HCEC 1CT (cell line): ENCODE results near the gene CYP46A1.

Source experiments
- DNase-seq: peaks from one replicate; pipeline ENCODE4 v3.0.0-alpha.2; 2017

The CYP46A1 gene

GRCh38 chr14:99732436-99733210 is 48.5 kb downstream of the CYP46A1 start:
- no peak for DNase-seq

GRCh38 chr14:99733211-99733539 is 49.1 kb downstream of the CYP46A1 start:
- DNase-seq: no peak

DNA sequence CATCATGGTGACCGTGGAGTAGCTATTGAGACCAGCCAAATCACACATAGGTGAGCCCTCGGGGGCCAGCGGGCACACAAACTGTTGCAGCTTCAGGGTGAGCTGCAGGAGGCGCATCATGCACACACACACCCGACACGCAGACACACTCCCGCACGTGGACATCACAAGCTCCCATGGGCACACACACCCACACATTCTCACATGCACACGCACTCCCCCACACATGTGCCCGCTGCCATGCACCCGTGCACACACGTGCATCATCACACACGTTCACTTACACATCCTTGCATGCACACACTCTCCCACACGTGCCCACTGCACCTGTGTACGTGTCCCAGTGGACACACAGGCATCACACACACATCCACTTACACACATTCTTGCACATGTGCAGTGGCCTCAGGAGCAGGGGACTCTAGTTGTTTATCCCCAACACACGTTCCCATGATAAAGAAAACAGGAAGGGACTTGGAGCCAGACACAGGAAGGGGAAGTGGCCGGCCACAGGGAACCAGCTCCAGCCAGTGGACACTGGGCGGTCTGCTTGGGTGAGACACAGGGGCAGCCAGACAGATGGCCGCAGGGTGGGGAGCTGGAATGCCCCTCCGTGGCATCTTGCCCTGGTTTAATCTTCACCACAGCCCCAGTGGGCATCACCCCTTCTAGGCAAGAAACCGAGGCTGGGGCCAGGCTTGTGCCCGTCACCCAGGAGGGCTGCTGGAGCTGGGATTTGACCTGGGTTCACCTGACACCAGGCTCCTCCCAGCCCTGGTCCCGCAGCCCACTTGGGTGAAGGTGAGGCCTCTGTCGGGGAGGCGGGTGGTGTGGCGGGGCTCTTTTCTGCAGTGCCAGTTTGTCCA is 49.7 kb downstream of the CYP46A1 start:
- no peak for DNase-seq

GRCh38 chr14:99734406-99735051 is 50.4 kb downstream of the CYP46A1 start:
- DNase-seq: no peak

- DNase-seq: no peak
Observed at GRCh38 chr14:99735189-99736135, 51.4 kb downstream of the CYP46A1 start.

DNA sequence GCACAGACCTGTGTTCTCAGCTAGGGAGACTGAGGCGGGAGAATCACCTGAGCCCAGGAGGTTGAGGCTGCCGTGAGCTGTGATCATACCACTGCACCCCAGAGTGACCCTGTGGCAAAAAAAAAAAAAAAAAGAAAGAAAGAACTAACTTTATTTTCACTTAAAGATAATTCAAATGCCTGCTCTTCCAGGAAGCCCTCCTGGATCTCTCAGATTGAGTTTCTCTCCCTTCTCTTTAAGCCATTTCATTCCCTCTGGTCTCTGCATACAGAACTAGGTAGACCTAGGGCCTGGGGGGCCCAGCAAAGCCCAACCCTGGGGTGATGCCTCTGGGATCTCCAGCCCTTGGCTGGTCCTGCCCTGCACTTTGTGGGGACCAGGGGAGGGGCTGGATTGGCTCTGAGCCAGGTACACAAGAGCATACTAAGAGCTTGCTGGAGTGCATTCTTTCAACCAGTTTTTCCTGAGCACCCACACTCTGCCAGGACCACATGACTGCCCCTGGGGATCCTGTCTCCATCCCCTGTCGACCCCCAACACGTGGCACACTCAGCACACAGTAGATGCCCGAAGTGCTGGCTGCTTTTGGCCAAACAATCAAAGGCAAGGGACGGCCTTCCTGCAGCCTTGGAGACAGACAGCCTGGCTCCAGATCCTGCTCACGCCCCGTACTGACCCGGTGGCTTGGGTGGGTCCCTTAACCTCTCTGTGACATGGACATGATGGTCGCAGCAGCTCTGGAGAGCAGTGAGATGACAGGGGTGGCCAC is 52.7 kb downstream of the CYP46A1 start:
- no peak for DNase-seq

DNA sequence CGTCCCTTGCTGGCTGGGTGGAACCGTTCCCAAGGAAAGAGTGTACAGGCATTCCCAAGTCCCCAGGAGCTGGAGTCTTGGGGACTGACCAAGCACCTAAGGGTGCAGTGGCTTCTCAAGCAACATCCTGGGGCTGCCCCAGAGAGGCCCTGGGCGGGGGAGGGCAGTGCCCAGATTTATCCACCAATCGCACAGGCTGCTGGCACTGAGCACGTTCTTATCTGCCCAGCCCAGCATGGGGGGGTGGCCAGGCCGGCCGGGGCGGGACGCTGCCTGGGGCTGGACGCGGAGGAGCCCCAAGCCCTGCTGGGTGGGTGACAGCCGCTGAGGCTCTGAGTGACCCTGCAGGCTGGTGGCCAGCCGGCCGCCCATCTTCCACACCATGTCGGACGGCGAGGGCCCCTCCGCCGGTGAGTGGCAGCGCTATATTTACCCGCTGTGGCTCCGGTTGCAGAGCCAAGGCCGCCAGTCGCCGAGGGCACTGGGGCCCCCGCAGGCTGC is 53.4 kb downstream of the CYP46A1 start:
- DNase-seq: peak; percentile 22

DNA sequence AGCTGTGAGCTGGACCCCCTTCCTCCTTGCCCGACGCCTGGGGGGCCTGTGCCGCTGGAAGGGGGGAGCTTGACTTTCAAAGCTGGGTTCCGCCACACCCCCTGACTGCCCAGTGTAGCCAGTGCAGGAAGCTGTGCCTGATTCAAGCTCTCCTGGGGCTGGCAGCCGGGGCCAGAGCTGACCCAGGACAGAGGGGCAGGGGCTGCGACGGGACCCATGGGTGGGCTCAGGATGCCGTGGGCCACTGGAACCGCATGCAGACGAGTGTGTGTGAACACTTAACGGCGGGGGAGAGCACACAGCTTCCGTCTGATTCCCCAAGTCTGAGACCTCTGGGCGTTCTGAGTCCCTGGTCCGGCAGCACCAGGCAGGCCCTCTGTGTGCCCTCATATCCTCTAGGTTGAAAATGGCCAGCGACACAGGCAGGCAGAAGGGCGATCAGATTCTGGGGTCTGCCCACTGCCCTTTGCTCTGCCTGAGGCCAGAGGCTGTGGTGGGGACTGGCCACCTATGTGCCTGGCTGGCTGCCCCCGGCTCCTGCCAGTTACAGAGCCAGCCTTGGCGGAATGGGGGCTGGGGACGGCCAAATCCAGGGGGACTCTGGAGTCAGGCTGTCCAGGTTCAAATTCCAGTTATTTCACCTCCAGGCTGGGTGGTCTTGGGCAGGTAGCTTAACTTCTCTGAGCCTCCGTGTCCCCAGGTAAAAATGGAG is 54.0 kb downstream of the CYP46A1 start:
- no peak for DNase-seq

GRCh38 chr14:99740411-99740810 is 56.3 kb downstream of the CYP46A1 start:
- DNase-seq: no peak

GRCh38 chr14:99741227-99741976 is 57.3 kb downstream of the CYP46A1 start:
- DNase-seq: no peak

GRCh38 chr14:99742074-99742473 is 58.0 kb downstream of the CYP46A1 start:
- DNase-seq: no peak

- no peak for DNase-seq
Observed at GRCh38 chr14:99742509-99743487, 58.7 kb downstream of the CYP46A1 start.

DNA sequence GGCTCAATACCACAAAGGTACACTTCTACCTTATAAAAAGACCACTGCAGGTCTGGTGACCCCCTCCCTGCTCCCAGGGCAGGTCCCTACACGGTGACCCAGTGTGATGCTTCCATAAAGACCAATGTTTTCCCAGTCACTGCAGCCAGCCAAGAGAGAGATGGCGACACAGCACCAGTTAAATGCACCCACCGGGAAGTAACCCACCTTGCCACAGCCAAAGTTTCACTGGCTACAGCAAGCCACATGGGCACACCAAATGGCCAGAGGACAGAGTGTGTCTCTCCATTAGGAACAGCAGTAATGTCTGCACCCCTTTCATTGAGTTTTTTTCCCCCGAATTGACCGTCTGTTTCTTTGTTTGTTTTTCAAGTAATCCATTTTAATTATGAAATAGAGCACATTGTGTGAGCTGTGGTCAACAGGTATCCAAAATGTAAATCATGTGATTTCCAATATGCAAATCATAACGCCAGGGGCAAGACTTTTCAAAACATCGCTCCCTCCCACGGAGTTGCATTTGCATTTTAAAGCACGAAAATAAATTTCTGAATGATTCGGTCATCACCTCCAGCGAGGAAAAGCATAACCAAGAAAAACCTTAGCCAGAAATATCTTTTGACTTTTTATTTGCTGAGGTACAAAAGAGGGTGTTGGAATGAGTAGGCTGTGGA is 60.2 kb downstream of the CYP46A1 start:
- DNase-seq: peak; percentile 61

- no peak for DNase-seq
Observed at GRCh38 chr14:99744873-99745224, 60.8 kb downstream of the CYP46A1 start.

DNA sequence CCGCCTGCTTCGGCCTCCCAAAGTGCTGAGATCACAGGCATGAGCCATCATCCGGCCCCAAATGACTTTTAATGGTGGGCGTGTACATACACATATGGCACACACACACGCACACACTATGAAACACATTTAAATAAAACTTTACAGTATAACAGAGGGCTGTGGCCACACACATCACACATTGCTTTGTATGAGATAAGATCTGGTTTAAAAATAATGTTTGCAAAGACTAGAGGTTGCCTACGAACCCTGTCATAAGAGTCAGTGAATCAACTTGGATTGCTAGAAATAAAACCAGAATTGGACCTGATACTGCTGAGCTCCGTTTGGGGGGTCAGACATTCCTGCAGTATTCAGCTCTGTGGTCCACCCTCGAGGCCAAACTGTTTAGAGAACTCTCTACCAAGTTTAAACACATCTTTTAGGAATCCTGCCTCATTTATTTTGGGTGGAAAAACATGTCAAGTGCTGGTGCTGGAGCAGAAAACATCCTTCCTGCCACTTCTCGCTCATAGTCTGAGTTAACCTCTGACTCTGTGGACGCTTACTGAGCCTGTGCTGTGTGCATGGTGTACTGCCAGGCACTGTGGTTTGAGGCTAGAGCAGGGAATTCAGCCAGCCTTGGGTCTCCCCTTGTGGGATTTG is 61.3 kb downstream of the CYP46A1 start:
- DNase-seq: peak; percentile 80

GRCh38 chr14:99747167-99747566 is 63.1 kb downstream of the CYP46A1 start:
- DNase-seq: no peak

GRCh38 chr14:99747582-99748330 is 63.7 kb downstream of the CYP46A1 start:
- DNase-seq: no peak
